ENCODE results near the gene PYGB.

- TF ChIP-seq REST (IDR thresholded peaks at IDR 0.05; ENCODE audit: insufficient read depth in 1 of 2, low read depth in 2 of 2, low read length in 2 of 2): no peak
- no peak for TF ChIP-seq FOXP2 (optimal IDR thresholded peaks at IDR 0.05; ENCODE audit: borderline replicate concordance, extremely low read depth, extremely low read length, insufficient read depth)
- TF ChIP-seq POLR2AphosphoS5 (IDR thresholded peaks at IDR 0.05; ENCODE audit: low read depth, low read length): no peak
These were observed 97.8 kb downstream of the PYGB start for GRCh38 chr20:25345721-25346120.

Measured in PFSK-1 (cell line).